HG03460 (cell line): Measurements from ENCODE around the gene SLFN12.
"Not testable (repeated sequence)": the region's sequence is repeated elsewhere in the genome, so short reads cannot be mapped to it uniquely, and the experiment has no call there.

Experiments
- ATAC-seq: cut with Tn5 transposase; IDR thresholded peaks from one replicate; pipeline ENCODE4 v1.9.1; 2021; ENCODE audit not compliant: unreplicated experiment

The SLFN12 gene

GRCh38 chr17:35432176-35433074, at the start of gene SLFN12:
SLFN12 (minus strand) TSS chr17:35432500; CDS start chr17:35423028, 9,472 bp downstream.
- peak; percentile 75 for ATAC-seq

- ATAC-seq = no peak
Measured at GRCh38 chr17:35479271-35479670, 47.0 kb upstream of the SLFN12 start.

GRCh38 chr17:35477248-35477647, 44.9 kb upstream of the SLFN12 start:
- ATAC-seq = no peak

- no peak for ATAC-seq
Measured at GRCh38 chr17:35476283-35476820, 44.1 kb upstream of the SLFN12 start.

- ATAC-seq = no peak
Measured at GRCh38 chr17:35468475-35468874, 36.2 kb upstream of the SLFN12 start.

- ATAC-seq = no peak
Measured at GRCh38 chr17:35467824-35468223, 35.5 kb upstream of the SLFN12 start.

GRCh38 chr17:35460354-35460851, 28.1 kb upstream of the SLFN12 start:
- peak; percentile 91 for ATAC-seq

DNA sequence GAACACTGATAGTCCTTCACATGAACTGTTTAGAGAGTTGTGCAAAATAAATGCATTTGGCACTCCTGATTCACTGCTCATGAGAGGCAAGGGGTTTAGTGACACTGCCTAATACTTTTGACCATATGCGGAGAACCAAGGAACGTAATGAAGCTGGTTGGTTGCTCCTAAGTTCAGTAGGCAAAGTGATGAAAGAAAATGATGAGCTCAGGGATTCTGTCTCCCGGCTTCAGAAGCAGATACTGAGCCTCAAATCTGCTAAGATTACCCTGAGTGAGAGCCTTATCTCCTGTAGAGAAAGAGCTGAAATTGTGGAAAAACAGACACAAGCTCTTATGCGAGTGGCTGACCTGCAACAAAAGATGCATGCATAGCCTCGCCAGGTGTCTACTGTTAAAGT, 21.7 kb upstream of the SLFN12 start:
- ATAC-seq = not testable (repeated sequence)

DNA sequence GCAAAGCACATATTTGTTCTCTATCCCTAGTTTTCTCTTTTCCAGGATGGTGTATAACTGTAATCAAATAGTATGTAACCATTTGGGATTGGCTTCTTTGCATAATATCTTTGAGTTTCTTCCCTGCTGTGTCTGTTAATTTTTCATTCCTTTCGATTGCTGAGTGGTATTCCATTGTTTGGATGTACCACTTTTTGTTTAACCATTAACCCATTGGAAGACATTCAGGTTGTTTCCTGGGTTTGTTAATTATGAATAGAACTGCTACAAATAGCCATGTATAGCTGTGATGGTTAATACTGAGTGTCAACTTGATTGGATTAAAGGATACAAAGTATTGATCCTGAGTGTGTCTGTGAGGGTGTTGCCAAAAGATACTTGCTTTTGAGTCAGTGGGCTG, 20.9 kb upstream of the SLFN12 start:
- no peak for ATAC-seq

GRCh38 chr17:35449371-35449931, 17.2 kb upstream of the SLFN12 start:
- no peak for ATAC-seq

GRCh38 chr17:35448899-35449227, 16.6 kb upstream of the SLFN12 start:
- ATAC-seq = no peak

DNA sequence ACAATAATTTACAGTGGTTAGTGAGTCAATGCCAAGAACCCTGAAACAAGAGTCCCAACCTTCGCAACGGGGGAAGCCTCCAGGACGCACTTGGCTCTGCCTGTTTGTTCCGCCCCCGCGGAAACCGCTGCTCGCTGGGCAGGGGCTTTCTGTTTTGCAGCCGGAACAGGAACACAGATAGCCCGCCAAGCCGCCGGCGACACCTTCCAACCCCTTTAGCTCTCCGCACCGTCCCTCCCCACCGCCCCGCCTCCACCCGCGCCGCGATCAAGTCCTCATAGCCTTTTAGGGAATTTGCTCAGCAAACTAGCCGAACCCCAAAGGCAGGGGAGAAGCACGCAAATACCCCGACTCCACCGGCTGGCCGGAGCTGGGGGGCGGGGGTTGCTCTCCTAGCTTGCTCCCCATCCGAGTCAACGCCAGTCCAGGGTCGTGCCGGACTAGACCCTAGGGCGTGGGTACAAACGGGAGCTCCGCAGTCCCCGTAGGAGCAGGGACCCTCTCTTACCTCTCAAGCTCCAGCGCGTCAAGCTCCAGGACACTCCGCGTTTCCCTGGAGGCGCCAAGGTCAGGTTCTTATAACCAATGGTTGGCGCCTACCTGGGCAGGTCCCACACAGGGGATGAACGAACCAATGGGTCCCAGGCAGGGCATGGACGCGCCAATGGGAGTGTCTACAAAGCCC, 16.1 kb upstream of the SLFN12 start, which contains the start of gene SLFN13:
SLFN13 (minus strand) TSS at position 553 of the 685 bp plus-strand sequence. CDS start 3,086 bp downstream, outside the sequence.
- ATAC-seq = peak; percentile 77

- ATAC-seq = no peak
Measured at GRCh38 chr17:35447499-35447898, 15.2 kb upstream of the SLFN12 start.

DNA sequence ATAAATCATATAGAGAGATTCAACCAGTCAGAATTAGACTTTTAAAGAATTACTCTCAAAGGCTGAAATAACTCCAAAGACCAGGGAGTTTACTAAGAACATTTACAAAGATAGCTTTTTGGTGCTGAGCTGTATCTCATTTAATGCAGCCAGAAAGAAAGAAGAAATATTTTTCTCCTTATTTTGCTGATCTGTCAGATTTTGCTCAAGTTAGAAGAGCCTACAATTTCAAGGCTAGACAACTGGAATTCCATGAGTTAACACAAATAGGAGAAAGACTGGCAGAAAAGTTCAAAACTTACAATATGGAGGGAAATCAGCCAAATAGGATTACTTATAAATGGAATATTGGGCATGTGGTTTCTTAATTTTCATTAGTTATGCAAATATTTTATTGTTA, 6.1 kb upstream of the SLFN12 start:
- no peak for ATAC-seq

- peak; percentile 44 for ATAC-seq
Measured at GRCh38 chr17:35433075-35433894, 985 bp upstream of the SLFN12 start.

DNA sequence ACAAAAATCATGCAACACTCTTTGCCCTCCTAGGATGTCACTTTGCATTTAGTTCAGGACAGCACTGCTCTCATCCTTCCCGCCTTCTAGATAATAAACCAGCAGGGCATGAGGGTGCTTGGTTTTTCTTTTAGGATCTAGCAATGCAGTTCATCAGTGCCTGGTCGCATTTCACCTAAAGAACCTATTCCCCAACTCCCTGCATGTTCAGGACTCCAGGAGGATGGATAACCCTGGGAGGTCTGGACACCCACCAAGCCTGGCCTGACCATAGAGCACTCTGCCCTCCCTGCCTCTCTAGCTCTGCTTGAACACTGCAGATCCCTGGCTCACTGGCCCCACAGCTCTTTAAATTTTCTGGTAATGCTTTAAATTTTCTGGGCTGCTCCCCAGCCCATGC, 2.6 kb downstream of the SLFN12 start:
- ATAC-seq = no peak

- no peak for ATAC-seq
Measured at GRCh38 chr17:35428229-35428628, 4.1 kb downstream of the SLFN12 start.

- no peak for ATAC-seq
Measured at GRCh38 chr17:35423761-35424160, 8.5 kb downstream of the SLFN12 start.

- not testable (repeated sequence) for ATAC-seq
Measured at GRCh38 chr17:35421069-35421468, 11.2 kb downstream of the SLFN12 start.

DNA sequence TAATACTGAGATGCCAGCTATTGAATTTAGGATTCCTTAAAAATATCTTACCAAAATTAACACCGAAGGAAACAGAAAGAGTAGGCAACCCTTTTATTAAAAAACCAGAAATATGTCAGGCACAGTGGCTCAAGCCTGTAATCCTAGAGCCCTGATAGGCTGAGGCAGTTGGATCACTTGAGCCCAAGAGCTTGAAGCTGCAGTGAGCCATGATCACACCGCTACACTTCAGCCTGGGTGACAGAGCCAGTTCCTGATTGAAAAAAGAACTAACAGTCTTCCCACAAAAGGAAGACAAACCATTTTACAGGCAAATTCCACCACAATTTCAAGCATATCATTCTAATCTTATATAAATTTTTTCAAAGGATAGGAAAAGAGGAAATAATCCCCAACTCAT, 15.6 kb downstream of the SLFN12 start:
- ATAC-seq = no peak
